ENCODE data around the gene DPAGT1.

DNA sequence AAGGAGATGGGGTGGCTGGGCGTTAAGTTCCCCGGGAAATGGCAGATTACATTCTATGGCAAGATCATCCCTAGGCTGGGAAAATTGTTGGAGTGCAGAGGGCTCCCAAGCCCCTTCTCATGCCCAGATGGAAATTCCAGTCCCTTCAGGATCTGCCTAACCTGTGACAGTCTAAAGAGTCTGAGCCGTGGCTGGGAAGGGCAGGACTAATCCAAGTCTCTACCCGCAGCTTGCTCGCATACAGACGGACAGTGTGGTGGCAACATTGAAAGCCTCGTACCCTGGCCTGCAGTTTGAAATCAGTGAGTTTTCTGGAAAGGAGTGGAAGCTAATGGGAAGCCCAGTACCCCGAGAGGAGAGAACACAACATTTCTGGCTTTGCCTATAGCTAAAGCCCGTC is 13.2 kb downstream of the DPAGT1 start:
- TF ChIP-seq, protein P1, sequence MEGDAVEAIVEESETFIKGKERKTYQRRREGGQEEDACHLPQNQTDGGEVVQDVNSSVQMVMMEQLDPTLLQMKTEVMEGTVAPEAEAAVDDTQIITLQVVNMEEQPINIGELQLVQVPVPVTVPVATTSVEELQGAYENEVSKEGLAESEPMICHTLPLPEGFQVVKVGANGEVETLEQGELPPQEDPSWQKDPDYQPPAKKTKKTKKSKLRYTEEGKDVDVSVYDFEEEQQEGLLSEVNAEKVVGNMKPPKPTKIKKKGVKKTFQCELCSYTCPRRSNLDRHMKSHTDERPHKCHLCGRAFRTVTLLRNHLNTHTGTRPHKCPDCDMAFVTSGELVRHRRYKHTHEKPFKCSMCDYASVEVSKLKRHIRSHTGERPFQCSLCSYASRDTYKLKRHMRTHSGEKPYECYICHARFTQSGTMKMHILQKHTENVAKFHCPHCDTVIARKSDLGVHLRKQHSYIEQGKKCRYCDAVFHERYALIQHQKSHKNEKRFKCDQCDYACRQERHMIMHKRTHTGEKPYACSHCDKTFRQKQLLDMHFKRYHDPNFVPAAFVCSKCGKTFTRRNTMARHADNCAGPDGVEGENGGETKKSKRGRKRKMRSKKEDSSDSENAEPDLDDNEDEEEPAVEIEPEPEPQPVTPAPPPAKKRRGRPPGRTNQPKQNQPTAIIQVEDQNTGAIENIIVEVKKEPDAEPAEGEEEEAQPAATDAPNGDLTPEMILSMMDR (IDR thresholded peaks at IDR 0.05) = no peak
- TF ChIP-seq EP300 (IDR thresholded peaks at IDR 0.05) = no peak
- TF ChIP-seq POLR2AphosphoS5 (IDR thresholded peaks at IDR 0.05) = no peak
- no peak for TF ChIP-seq POLR2A (IDR thresholded peaks at IDR 0.05; ENCODE audit: low read depth)
